B cell (primary cell): Measurements from ENCODE around the gene GRIK5. TPM values are rescaled to one million over a fixed set of nuclear protein-coding genes. Genes with fewer than 3 reads are reported as not detected.
A peak's percentile ranks its signal among the peaks of the same experiment; 100 is the strongest.
"Not testable (repeated sequence)": the region's sequence is repeated elsewhere in the genome, so short reads cannot be mapped to it uniquely, and the experiment has no call there.

Experiments used
- ATAC-seq: fragments of 200-7000 bp; cut with Tn5 transposase; one replicate; pipeline ENCODE4 v1.10.0; 2021; ENCODE audit warnings: low read depth, mild to moderate bottlenecking, moderate number of reproducible peaks, moderate library complexity
- CTCF ChIA-PET: fragments of 350-600 bp; sonication (Branson Sonifier 250); formaldehyde crosslinking; loops from one replicate; lab custom pipeline; 2021; ENCODE audit warnings: antibody characterized with exemption, inconsistent platforms; lab: Charles Lee
- POLR2A ChIA-PET: fragments of 350-600 bp; sonication (Branson Sonifier 250); formaldehyde crosslinking; loops from one replicate; lab custom pipeline; 2021; ENCODE audit warnings: antibody characterized with exemption; lab: Charles Lee
- DNase-seq: peaks from one replicate; pipeline ENCODE4 v3.0.0; 2013
- H2AFZ ChIP-seq: 2 replicates; pipeline ENCODE4 v1.6.1; 2012; ENCODE audit warnings: mild to moderate bottlenecking, low read depth, low read length; ENCODE audit not compliant: insufficient read depth, poor library complexity, severe bottlenecking
- H3K27ac ChIP-seq, 2 donors: 1 replicate in 1 of 2; 2 replicates in 1 of 2; pipeline ENCODE4 v1.5.1; 2012 to 2013; ENCODE audit warnings: low read length in 2 of 2, mild to moderate bottlenecking in 2 of 2, moderate library complexity in 1 of 2
- H3K27me3 ChIP-seq, 4 experiments: fragments of 200-600 bp in 1 of 4; sonication (generic) in 1 of 4; replicated peaks in 1 of 4; 1 replicate in 2 of 4; 2 replicates in 2 of 4; pipeline versions ENCODE4 v1.6.1 to v1.7.0; 2013 to 2016; ENCODE audit warnings: low read length in 3 of 4, mild to moderate bottlenecking in 2 of 4, mixed read lengths in 1 of 4, moderate library complexity in 1 of 4; ENCODE audit not compliant: insufficient read depth in 4 of 4, control insufficient read depth in 3 of 4; ENCODE audit errors: control extremely low read depth in 1 of 4
- H3K36me3 ChIP-seq, 2 experiments: replicated peaks in 1 of 2; 1 replicate in 1 of 2; 2 replicates in 1 of 2; pipeline versions ENCODE4 v1.6.1 to v1.7.1; 2013; ENCODE audit warnings: low read length in 1 of 2; ENCODE audit not compliant: insufficient read depth in 2 of 2, control insufficient read depth in 1 of 2; ENCODE audit errors: control extremely low read depth in 1 of 2, extremely low read depth in 1 of 2
- H3K4me1 ChIP-seq, 2 donors: fragments of 200-600 bp in 1 of 2; sonication (generic) in 1 of 2; 1 replicate in 1 of 2; 2 replicates in 1 of 2; pipeline versions ENCODE4 v1.5.1 to v1.6.1; 2013 to 2017; ENCODE audit warnings: low read length in 2 of 2; ENCODE audit not compliant: control insufficient read depth in 2 of 2, insufficient read depth in 2 of 2
- H3K4me2 ChIP-seq: replicated peaks from 2 replicates; pipeline ENCODE3; 2012; ENCODE audit warnings: mild to moderate bottlenecking, low read depth, low read length; ENCODE audit not compliant: poor library complexity, severe bottlenecking
- H3K4me3 ChIP-seq, 5 experiments: fragments of 200-600 bp in 1 of 5; sonication (generic) in 1 of 5; 1 replicate in 3 of 5; 2 replicates in 2 of 5; pipeline versions ENCODE4 v1.5.1 to v1.7.0; 2011 to 2016; ENCODE audit warnings: low read length in 4 of 5, mild to moderate bottlenecking in 4 of 5, low read depth in 2 of 5, control low read depth in 1 of 5, moderate library complexity in 1 of 5; ENCODE audit not compliant: insufficient read depth in 1 of 5; ENCODE audit errors: control extremely low read depth in 1 of 5, extremely low read depth in 1 of 5
- H3K79me2 ChIP-seq: fragments of 200-600 bp; sonication (generic); one replicate; pipeline ENCODE4 v1.6.0; 2016; ENCODE audit warnings: low read length; ENCODE audit not compliant: control insufficient read depth, insufficient read depth
- H3K9ac ChIP-seq: fragments of 200-600 bp; sonication (generic); 2 replicates; pipeline ENCODE4 v1.6.1; 2017; ENCODE audit warnings: mild to moderate bottlenecking, low read length, moderate library complexity
- H3K9me3 ChIP-seq, 3 donors: one replicate each; pipeline versions ENCODE4 v1.6.1 to v1.7.1; 2013; ENCODE audit warnings: low read length in 2 of 3; ENCODE audit not compliant: control insufficient read depth in 2 of 3, insufficient read depth in 1 of 3; ENCODE audit errors: control extremely low read depth in 1 of 3
- H4K20me1 ChIP-seq: 2 replicates; pipeline ENCODE4 v1.6.0; 2012; ENCODE audit warnings: mild to moderate bottlenecking, low read length; ENCODE audit not compliant: insufficient read depth, control insufficient read depth, poor library complexity, severe bottlenecking
- H3K27ac Mint-ChIP-seq: one replicate; pipeline ENCODE4 v1.8.0; 2021; ENCODE audit warnings: mixed read lengths
- H3K27me3 Mint-ChIP-seq: one replicate; pipeline ENCODE4 v1.8.0; 2021; ENCODE audit warnings: mixed read lengths
- H3K4me1 Mint-ChIP-seq: one replicate; pipeline ENCODE4 v1.8.0; 2021; ENCODE audit warnings: mixed read lengths
- H3K4me3 Mint-ChIP-seq: one replicate; pipeline ENCODE4 v1.8.0; 2021; ENCODE audit warnings: mixed read lengths
- H3K9me3 Mint-ChIP-seq: one replicate; pipeline ENCODE4 v1.8.0; 2022; ENCODE audit warnings: mixed read lengths; ENCODE audit not compliant: insufficient read depth
- EZH2 ChIP-seq: IDR thresholded peaks from 2 replicates; pipeline ENCODE4 v1.6.1; 2012; ENCODE audit warnings: borderline replicate concordance, low read depth, mild to moderate bottlenecking, moderate library complexity, low read length; ENCODE audit not compliant: insufficient read depth, poor library complexity, severe bottlenecking
- WGBS: methylation state at CpG from one replicate; pipeline ENCODE4 v1.1.5; 2013; ENCODE audit warnings: missing lambda C conversion rate; ENCODE audit not compliant: insufficient coverage; 5-methylcytosine and 5-hydroxymethylcytosine counted together
- intact Hi-C: fragments of 100-400 bp; cut with micrococcal nuclease; formaldehyde crosslinking; loops from one replicate; pipeline ENCODE4 v1.10.0; 2022
- polyA plus RNA-seq: library from polyadenylated mRNA; depleted of rRNA; stranded (reverse); fragments of >200 nt; gene quantifications from 2 replicates; pipeline ENCODE4 v1.2.3, GENCODE V29; 2012
- total RNA-seq, 2 donors: library from RNA; stranded (reverse); fragments of 120-200 nt in 1 of 2; gene quantifications; 1 replicate in 1 of 2; 2 replicates in 1 of 2; pipeline versions ENCODE4 v1.2.3 to v1.2.4, GENCODE V29; 2013 to 2022
- TF ChIP-seq, protein P1 (sequence below): fragments of 200-600 bp; IDR thresholded peaks from one replicate; pipeline ENCODE4 v1.8.0; 2022; ENCODE audit warnings: antibody characterized with exemption, mild to moderate bottlenecking

The GRIK5 gene
- total and polyA plus RNA-seq, 2 donors (not counting 1 experiment from before 2014, with no cell fraction given): 0.09 to 0.27 TPM

DNA sequence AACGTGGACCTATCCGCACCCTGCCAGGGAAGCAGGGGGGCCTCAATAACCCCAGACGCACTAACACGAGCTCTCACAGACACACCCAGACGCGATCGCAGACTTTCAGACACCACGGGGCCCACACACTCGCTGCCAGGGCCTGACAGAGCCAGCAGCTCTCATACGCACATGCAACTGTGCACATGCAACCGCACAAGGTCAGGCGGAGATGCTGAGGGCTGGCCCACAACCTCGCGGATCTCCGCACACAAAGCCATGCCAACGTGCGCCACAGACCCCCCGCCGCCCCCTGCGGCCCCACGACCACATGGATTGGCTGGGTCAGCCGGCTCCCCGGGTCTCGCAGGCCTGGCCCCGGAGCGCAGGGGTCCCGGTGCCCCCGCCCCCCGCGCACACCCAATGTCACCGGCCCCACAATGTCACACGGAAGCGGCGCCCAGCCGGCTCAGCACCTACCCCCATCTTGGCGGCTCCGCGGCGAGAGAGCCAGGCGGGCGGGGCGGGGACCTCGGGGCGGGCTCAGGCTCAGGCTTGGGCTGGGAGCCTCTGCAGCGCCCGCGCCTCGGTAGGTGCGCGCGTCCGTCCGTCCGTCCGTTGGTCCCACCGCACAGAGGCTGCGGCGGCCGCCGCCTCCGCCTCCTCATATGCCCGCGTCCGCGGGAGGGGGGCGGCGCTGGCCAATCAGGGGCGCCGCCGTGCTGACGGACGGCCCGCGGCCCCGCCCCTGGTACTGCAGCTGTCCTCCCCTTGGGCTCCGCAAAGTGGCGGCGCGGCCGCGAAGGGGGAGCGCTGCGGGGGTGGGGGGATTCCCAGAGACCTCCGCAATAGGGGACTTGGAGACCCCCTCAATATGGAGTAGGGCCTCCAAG, 76.2 kb downstream of the GRIK5 start, which contains the start of gene ATP1A3:
ATP1A3 (minus strand) TSS at position 619 of the 872 bp plus-strand sequence; CDS start at position 465, 154 bp downstream.
- peaks cover 0 to 55% (median 29%) of the 10 kb centered on the region in 4 experiments for H3K27me3 ChIP-seq
- WGBS: under 1% methylated on average over 74 of the region's 84 CpGs

DNA sequence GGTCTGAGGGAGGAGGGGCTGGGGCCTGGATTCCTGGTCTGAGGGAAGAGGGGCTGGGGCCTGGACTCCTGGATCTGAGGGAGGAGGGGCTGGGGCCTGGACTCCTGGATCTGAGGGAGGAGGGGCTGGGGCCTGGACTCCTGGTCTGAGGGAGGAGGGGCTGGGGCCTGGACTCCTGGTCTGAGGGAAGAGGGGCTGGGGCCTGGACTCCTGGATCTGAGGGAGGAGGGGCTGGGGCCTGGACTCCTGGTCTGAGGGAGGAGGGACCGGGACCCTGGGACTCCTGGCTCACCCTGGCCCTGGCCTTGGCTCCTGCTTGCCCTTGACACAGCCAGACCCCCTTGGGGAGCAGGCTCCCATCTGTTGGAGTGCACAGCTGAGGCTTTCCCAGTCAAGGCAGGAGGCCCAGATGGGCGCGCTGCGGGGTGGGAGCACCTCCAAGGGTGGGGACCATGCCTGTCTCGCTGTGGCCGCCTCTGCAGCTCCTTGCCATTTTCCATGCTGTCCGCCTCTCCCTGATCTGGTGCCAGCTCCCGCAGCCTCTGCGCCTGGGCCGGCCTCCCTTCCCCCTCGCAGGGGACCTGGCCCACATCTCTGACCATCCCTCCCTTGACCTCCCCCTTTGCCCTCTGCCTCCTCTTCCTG, 78.0 kb downstream of the GRIK5 start:
- DNase-seq, H3K4me3 ChIP-seq, H3K79me2 ChIP-seq, intact Hi-C loops, H3K4me2 ChIP-seq, H4K20me1 ChIP-seq, H3K9ac ChIP-seq, H3K9me3 Mint-ChIP-seq, POLR2A ChIA-PET, CTCF ChIA-PET, H2AFZ ChIP-seq, ATAC-seq, H3K9me3 ChIP-seq, H3K27ac Mint-ChIP-seq, H3K36me3 ChIP-seq, H3K27ac ChIP-seq: not testable (repeated sequence)
- peaks cover 0 to 41% (median 22%) of the 10 kb centered on the region in 4 experiments for H3K27me3 ChIP-seq
- Mint-ChIP-seq H3K4me3 (peak overlapping the region; percentile 74), H3K4me1 (peaks cover 29% of the 10 kb centered on the region), H3K27me3 (peaks cover 33% of the 10 kb centered on the region)
- peaks cover 14 to 16% of the 10 kb centered on the region in 2 donors for H3K4me1 ChIP-seq
- WGBS: over 99% methylated on average over 11 of the region's 11 CpGs

More for the DNA sequence above, 76.2 kb downstream of the GRIK5 start, which contains the start of gene ATP1A3:
- no peaks in the 10 kb centered on the region for H4K20me1 ChIP-seq
- peak within 1 kb of the TSS; percentile 74 for H3K4me3 Mint-ChIP-seq
- peak within 1 kb of the TSS; percentile 61 for H3K27ac Mint-ChIP-seq
- ChIA-PET CTCF (no interaction called here), POLR2A (no interaction called here)
- H3K9ac ChIP-seq: peak within 1 kb of the TSS; percentile 77
- intact Hi-C loops: loop anchor here (1.0 kb wide), 1 partner anchor 35 kb away; the partner anchor contains the start of gene RABAC1
- H3K9me3 Mint-ChIP-seq: no peaks in the 10 kb centered on the region
- H3K9me3 ChIP-seq: peaks cover 0 to 16% (median 0%) of the 10 kb centered on the region in 3 donors
- H3K4me3 ChIP-seq: peak within 1 kb of the TSS; percentile 25 to 83 (median 56)
- peak; percentile 91 for ATAC-seq
- H3K4me1 Mint-ChIP-seq: peaks cover 40% of the 10 kb centered on the region
- H3K4me1 ChIP-seq: peaks cover 29 to 30% of the 10 kb centered on the region in 2 donors
- no peak within 1 kb of the TSS for H3K27ac ChIP-seq
- H3K36me3 ChIP-seq: no peaks in the 10 kb centered on the region
- peaks cover 43% of the 10 kb centered on the region for H3K27me3 Mint-ChIP-seq
- DNase-seq: peak; percentile 79
- TF ChIP-seq, protein P1, sequence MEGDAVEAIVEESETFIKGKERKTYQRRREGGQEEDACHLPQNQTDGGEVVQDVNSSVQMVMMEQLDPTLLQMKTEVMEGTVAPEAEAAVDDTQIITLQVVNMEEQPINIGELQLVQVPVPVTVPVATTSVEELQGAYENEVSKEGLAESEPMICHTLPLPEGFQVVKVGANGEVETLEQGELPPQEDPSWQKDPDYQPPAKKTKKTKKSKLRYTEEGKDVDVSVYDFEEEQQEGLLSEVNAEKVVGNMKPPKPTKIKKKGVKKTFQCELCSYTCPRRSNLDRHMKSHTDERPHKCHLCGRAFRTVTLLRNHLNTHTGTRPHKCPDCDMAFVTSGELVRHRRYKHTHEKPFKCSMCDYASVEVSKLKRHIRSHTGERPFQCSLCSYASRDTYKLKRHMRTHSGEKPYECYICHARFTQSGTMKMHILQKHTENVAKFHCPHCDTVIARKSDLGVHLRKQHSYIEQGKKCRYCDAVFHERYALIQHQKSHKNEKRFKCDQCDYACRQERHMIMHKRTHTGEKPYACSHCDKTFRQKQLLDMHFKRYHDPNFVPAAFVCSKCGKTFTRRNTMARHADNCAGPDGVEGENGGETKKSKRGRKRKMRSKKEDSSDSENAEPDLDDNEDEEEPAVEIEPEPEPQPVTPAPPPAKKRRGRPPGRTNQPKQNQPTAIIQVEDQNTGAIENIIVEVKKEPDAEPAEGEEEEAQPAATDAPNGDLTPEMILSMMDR: no peak
- TF ChIP-seq EZH2: no peak
- H3K4me2 ChIP-seq: peak within 1 kb of the TSS; percentile 98
- H2AFZ ChIP-seq: peak within 1 kb of the TSS; percentile 86
- no peaks in the 10 kb centered on the region for H3K79me2 ChIP-seq
